Endothelial cell of umbilical vein (primary cell): Measurements from ENCODE around the gene PLOD2. TPM values are rescaled to one million over a fixed set of nuclear protein-coding genes. Genes with fewer than 3 reads are reported as not detected.

Experiments used
- BruUV-seq: library from RNA; stranded (reverse); fragments of 400-500 nt; replicated peaks from 2 replicates; lab custom pipeline; 2021; lab: Mats Ljungman, UMichigan
- CTCF ChIA-PET: fragments of 300-600, 350-600 bp; sonication (Branson Sonifier 250); formaldehyde crosslinking; loops from one replicate; lab custom pipeline; 2021; ENCODE audit warnings: antibody characterized with exemption, inconsistent platforms; lab: Charles Lee
- POLR2A ChIA-PET: fragments of 300-600, 350-600 bp; sonication (Branson Sonifier 250); formaldehyde crosslinking; loops from one replicate; lab custom pipeline; 2021; ENCODE audit warnings: antibody characterized with exemption, inconsistent platforms; lab: Charles Lee
- DNase-seq: peaks from one replicate; pipeline ENCODE4 v3.0.0-alpha.2; 2011; ENCODE audit warnings: low read depth, low spot score
- FAIRE-seq: peaks from 2 replicates; lab custom pipeline; 2011; peaks lifted over from hg19 to GRCh38; lab: Jason Lieb, UNC
- H2AFZ ChIP-seq: 2 replicates; pipeline ENCODE4 v1.6.0; 2012; ENCODE audit warnings: low read depth, low read length, control low read depth, inconsistent platforms
- H3K27ac ChIP-seq: 2 replicates; pipeline ENCODE4 v1.5.1; 2011; ENCODE audit warnings: low read depth, mild to moderate bottlenecking, control low read depth, low read length, moderate library complexity; ENCODE audit not compliant: insufficient read depth
- H3K27me3 ChIP-seq, 2 experiments: 2 replicates each; pipeline versions ENCODE4 v1.6.0 to v1.6.1; 2011; ENCODE audit warnings: low read length in 2 of 2, mixed read lengths in 1 of 2; ENCODE audit not compliant: control insufficient read depth in 2 of 2, insufficient read depth in 2 of 2
- H3K36me3 ChIP-seq, 2 experiments: 2 replicates in 1 of 2; 3 replicates in 1 of 2; pipeline ENCODE4 v1.5.1; 2011; ENCODE audit warnings: low read length in 2 of 2, mild to moderate bottlenecking in 1 of 2, moderate library complexity in 1 of 2; ENCODE audit not compliant: control insufficient read depth in 2 of 2, insufficient read depth in 2 of 2; ENCODE audit errors: extremely low read depth in 1 of 2
- H3K4me1 ChIP-seq: 3 replicates; pipeline ENCODE4 v1.5.1; 2011; ENCODE audit warnings: mild to moderate bottlenecking, low read length; ENCODE audit not compliant: control insufficient read depth, insufficient read depth; ENCODE audit errors: extremely low read depth
- H3K4me2 ChIP-seq: 2 replicates; pipeline ENCODE4 v1.6.1; 2011; ENCODE audit warnings: low read length, control low read depth, mixed read lengths; ENCODE audit not compliant: insufficient read depth
- H3K4me3 ChIP-seq, 3 experiments: fragments of 200-600 bp in 1 of 3; sonication (generic), shearing (Covaris generic) in 1 of 3; replicated peaks in 1 of 3; 2 replicates each; pipeline ENCODE4 v1.5.1; 2011 to 2016; ENCODE audit warnings: control low read depth in 3 of 3, low read length in 3 of 3, mild to moderate bottlenecking in 2 of 3, inconsistent platforms in 1 of 3, low read depth in 1 of 3, moderate library complexity in 1 of 3; ENCODE audit not compliant: insufficient read depth in 1 of 3
- H3K79me2 ChIP-seq: 2 replicates; pipeline ENCODE4 v1.6.0; 2012; ENCODE audit warnings: low read length, inconsistent platforms; ENCODE audit not compliant: control insufficient read depth, insufficient read depth
- H3K9ac ChIP-seq: replicated peaks from 2 replicates; pipeline ENCODE3; 2011; ENCODE audit warnings: low read length, control low read depth; ENCODE audit not compliant: insufficient read depth; ENCODE audit errors: extremely low read depth
- H3K9me1 ChIP-seq: replicated peaks from 3 replicates; pipeline ENCODE4 v1.6.0; 2011; ENCODE audit warnings: mild to moderate bottlenecking, low read length; ENCODE audit not compliant: control insufficient read depth, insufficient read depth; ENCODE audit errors: extremely low read depth
- H3K9me3 ChIP-seq: replicated peaks from 2 replicates; pipeline ENCODE4 v1.5.1; 2012; ENCODE audit warnings: low read length, inconsistent platforms; ENCODE audit not compliant: control insufficient read depth, insufficient read depth
- H4K20me1 ChIP-seq: replicated peaks from 2 replicates; pipeline ENCODE3; 2011; ENCODE audit warnings: mild to moderate bottlenecking, low read length; ENCODE audit not compliant: control insufficient read depth, insufficient read depth; ENCODE audit errors: extremely low read depth
- EZH2 ChIP-seq: IDR thresholded peaks from 2 replicates; pipeline ENCODE4 v1.6.1; 2012; ENCODE audit warnings: borderline replicate concordance, low read depth, mild to moderate bottlenecking, moderate library complexity, low read length, inconsistent platforms; ENCODE audit not compliant: severe bottlenecking
- FOS ChIP-seq: IDR thresholded peaks from 2 replicates; pipeline ENCODE4 v1.6.1; 2011; ENCODE audit warnings: mild to moderate bottlenecking, low read length, moderate library complexity, borderline replicate concordance; ENCODE audit not compliant: insufficient read depth
- GATA2 ChIP-seq: IDR thresholded peaks from 2 replicates; pipeline ENCODE4 v1.7.0; 2011; ENCODE audit warnings: low read depth, mild to moderate bottlenecking, moderate library complexity, mixed read lengths, low read length; ENCODE audit not compliant: insufficient read length, insufficient read depth
- JUN ChIP-seq: IDR thresholded peaks from 2 replicates; pipeline ENCODE4 v1.6.1; 2011; ENCODE audit warnings: borderline replicate concordance, low read depth; ENCODE audit not compliant: insufficient read length, insufficient read depth
- MYC ChIP-seq: IDR thresholded peaks from one replicate; pipeline ENCODE4 v1.6.1; 2011; ENCODE audit warnings: mild to moderate bottlenecking, low read depth, low read length
- POLR2A ChIP-seq: IDR thresholded peaks from 2 replicates; pipeline ENCODE4 v1.6.1; 2012; ENCODE audit warnings: low read depth, mild to moderate bottlenecking, control low read depth, low read length
- POLR2AphosphoS5 ChIP-seq: IDR thresholded peaks from 2 replicates; pipeline ENCODE4 v1.6.1; 2012; ENCODE audit warnings: low read depth, mild to moderate bottlenecking, control low read depth, low read length, moderate library complexity; ENCODE audit not compliant: insufficient read depth
- dilution Hi-C: fragments of 300-500 bp; cut with MboI; formaldehyde crosslinking; loops from one replicate; pipeline ENCODE4 v1.15.0; 2019; ENCODE audit warnings: low sequenced_read_pairs; ENCODE audit not compliant: extremely low pct_ligation_motif_present
- intact Hi-C: fragments of 100-400 bp; cut with micrococcal nuclease; formaldehyde crosslinking; loops from one replicate; pipeline ENCODE4 v1.10.0; 2022
- polyA plus RNA-seq, 4 experiments: library from polyadenylated mRNA; depleted of rRNA in 3 of 4; stranded (reverse) in 3 of 4; unstranded in 1 of 4; fragments of >200 nt; gene quantifications; 2 replicates each; pipeline versions ENCODE4 v1.2.1 to v1.2.3, GENCODE V29; 2011 to 2012; ENCODE audit warnings: missing spikeins in 1 of 4
- total RNA-seq: library from RNA; stranded (reverse); gene quantifications from 2 replicates; pipeline ENCODE4 v1.2.3, GENCODE V29; 2021
- TF ChIP-seq, protein P1 (sequence below): IDR thresholded peaks from 2 replicates; pipeline ENCODE4 v1.6.1; 2011; ENCODE audit not compliant: insufficient read depth, insufficient read length
- TF ChIP-seq, protein P2 (sequence below), 2 donors: IDR thresholded peaks; 1 replicate in 1 of 2; 2 replicates in 1 of 2; pipeline ENCODE4 v1.5.1; 2011; ENCODE audit warnings: low read length in 2 of 2, mild to moderate bottlenecking in 2 of 2, moderate library complexity in 2 of 2, control low read depth in 1 of 2, inconsistent platforms in 1 of 2, low read depth in 1 of 2; ENCODE audit not compliant: insufficient read depth in 1 of 2; ENCODE audit errors: extremely low read depth in 1 of 2

PLOD2 gene
- total and polyA plus RNA-seq, 2 donors (not counting 3 experiments of a cell fraction or from before 2014, with no cell fraction given): 36.1 to 193 TPM

DNA sequence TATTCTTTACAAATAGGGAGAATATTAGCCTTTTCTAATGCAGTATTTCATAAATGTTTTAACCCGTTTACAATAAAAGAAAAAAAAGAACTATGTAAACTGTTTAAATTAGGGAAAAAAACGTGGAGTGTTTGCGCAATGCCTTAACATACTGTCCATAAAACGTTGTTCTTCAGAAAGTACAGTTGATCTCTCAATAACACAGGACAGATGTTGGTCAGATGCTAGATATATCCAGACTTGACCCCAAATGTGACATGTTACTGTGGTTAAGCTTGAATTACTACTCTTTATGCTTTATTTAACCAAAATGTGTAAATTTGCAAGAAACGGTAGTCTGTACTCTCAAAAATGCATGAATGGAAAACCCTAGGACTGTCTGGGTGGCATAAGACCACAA lies 110.3 kb downstream of the PLOD2 start:
- dilution Hi-C loops: no loop called here

DNA sequence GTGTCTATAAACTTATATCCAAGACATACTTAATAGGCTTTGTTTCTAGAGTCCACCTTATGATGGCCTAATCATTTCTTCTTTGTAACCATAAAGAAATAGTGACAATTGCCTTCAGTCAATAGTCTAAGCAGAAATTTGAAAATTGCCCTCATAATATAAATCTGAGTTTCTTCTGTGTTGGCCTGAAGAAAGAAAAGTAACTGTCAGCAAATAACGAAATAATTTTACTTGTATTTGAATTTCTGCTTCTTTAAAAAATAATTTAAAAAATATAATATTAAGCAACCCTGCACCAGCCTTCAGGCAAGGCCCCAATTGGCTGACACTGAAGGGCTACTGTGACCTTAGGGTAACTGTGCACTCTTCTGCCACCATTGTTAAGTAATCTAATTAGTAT lies 113.5 kb downstream of the PLOD2 start:
- Histone ChIP-seq H3K27ac (no peak overlapping the region), H3K27me3 (no peaks in the 10 kb centered on the region), H3K9me1 (no peaks in the 10 kb centered on the region), H2AFZ (no peak overlapping the region), H3K79me2 (no peaks in the 10 kb centered on the region), H3K36me3 (no peaks in the 10 kb centered on the region), H4K20me1 (no peaks in the 10 kb centered on the region), H3K9ac (no peak overlapping the region), H3K9me3 (no peaks in the 10 kb centered on the region), H3K4me3 (no peak overlapping the region), H3K4me1 (peaks cover 5% of the 10 kb centered on the region), H3K4me2 (no peak overlapping the region)
- no peak for DNase-seq
- intact Hi-C loops: no loop called here
- no peak for TF ChIP-seq GATA2
- no peak for TF ChIP-seq MYC
- TF ChIP-seq POLR2A: no peak
- no peak for TF ChIP-seq POLR2AphosphoS5
- TF ChIP-seq, protein P1, sequence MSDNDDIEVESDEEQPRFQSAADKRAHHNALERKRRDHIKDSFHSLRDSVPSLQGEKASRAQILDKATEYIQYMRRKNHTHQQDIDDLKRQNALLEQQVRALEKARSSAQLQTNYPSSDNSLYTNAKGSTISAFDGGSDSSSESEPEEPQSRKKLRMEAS: no peak
- TF ChIP-seq, protein P2, sequence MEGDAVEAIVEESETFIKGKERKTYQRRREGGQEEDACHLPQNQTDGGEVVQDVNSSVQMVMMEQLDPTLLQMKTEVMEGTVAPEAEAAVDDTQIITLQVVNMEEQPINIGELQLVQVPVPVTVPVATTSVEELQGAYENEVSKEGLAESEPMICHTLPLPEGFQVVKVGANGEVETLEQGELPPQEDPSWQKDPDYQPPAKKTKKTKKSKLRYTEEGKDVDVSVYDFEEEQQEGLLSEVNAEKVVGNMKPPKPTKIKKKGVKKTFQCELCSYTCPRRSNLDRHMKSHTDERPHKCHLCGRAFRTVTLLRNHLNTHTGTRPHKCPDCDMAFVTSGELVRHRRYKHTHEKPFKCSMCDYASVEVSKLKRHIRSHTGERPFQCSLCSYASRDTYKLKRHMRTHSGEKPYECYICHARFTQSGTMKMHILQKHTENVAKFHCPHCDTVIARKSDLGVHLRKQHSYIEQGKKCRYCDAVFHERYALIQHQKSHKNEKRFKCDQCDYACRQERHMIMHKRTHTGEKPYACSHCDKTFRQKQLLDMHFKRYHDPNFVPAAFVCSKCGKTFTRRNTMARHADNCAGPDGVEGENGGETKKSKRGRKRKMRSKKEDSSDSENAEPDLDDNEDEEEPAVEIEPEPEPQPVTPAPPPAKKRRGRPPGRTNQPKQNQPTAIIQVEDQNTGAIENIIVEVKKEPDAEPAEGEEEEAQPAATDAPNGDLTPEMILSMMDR (IDR thresholded peaks at IDR 0.05; ENCODE audit: extremely low read depth in 1 of 2, insufficient read depth in 1 of 2, low read depth in 1 of 2, low read length in 2 of 2): no peak
- TF ChIP-seq FOS: no peak
- TF ChIP-seq EZH2: no peak
- TF ChIP-seq JUN: no peak
- no TSS peak for BruUV-seq
- dilution Hi-C loops: no loop called here
- ChIA-PET POLR2A (no interaction called here), CTCF (no interaction called here)
- no peak for FAIRE-seq

More for the DNA sequence above, 110.3 kb downstream of the PLOD2 start:
- H3K9me1 ChIP-seq: no peaks in the 10 kb centered on the region
- H3K4me1 ChIP-seq: peaks cover 5% of the 10 kb centered on the region
- FAIRE-seq (no peak), DNase-seq (no peak)
- intact Hi-C loops: no loop called here
- CTCF ChIA-PET: no interaction called here
- H3K9ac ChIP-seq: no peak overlapping the region
- H3K36me3 ChIP-seq: no peaks in the 10 kb centered on the region
- no peak overlapping the region for H3K4me2 ChIP-seq
- no TSS peak for BruUV-seq
- H4K20me1 ChIP-seq: no peaks in the 10 kb centered on the region
- TF ChIP-seq JUN (no peak), MYC (no peak)
- TF ChIP-seq, protein P1: no peak
- TF ChIP-seq, protein P2 (IDR thresholded peaks at IDR 0.05; ENCODE audit: extremely low read depth in 1 of 2, insufficient read depth in 1 of 2, low read depth in 1 of 2, low read length in 2 of 2): no peak
- POLR2A ChIA-PET: no interaction called here
- H3K4me3 ChIP-seq: no peak overlapping the region
- H3K27me3 ChIP-seq: no peaks in the 10 kb centered on the region
- no peaks in the 10 kb centered on the region for H3K79me2 ChIP-seq
- H3K27ac ChIP-seq: no peak overlapping the region
- H3K9me3 ChIP-seq: no peaks in the 10 kb centered on the region
- H2AFZ ChIP-seq: no peak overlapping the region
